HL-60/S4 treated with retinoic acid at 250 ng/mL for 4 days and 3 days (cell line): ENCODE data around the gene FOXN3.

Source experiments
- in situ Hi-C: fragments of 300-500 bp; cut with MboI; formaldehyde crosslinking; loops from 2 replicates; pipeline ENCODE4 v1.7.0; 2022; ENCODE audit warnings: low sequenced_read_pairs

The FOXN3 gene

GRCh38 chr14:89144642-89145041, 272.4 kb downstream of the FOXN3 start:
- in situ Hi-C loops, result no loop called here

GRCh38 chr14:89144066-89144465, 273.0 kb downstream of the FOXN3 start:
- in situ Hi-C loops, result no loop called here

- in situ Hi-C loops, result no loop called here
Measured at GRCh38 chr14:89143595-89143994, 273.4 kb downstream of the FOXN3 start.

GRCh38 chr14:89142366-89142765, 274.7 kb downstream of the FOXN3 start:
- in situ Hi-C loops, result no loop called here

- in situ Hi-C loops, result no loop called here
Measured at GRCh38 chr14:89141862-89142261, 275.2 kb downstream of the FOXN3 start.

GRCh38 chr14:89140326-89140725, 276.7 kb downstream of the FOXN3 start:
- in situ Hi-C loops, result no loop called here

GRCh38 chr14:89139404-89140247, 277.4 kb downstream of the FOXN3 start:
- in situ Hi-C loops, result no loop called here

GRCh38 chr14:89138846-89139245, 278.2 kb downstream of the FOXN3 start:
- in situ Hi-C loops, result no loop called here

GRCh38 chr14:89137526-89138163, 279.4 kb downstream of the FOXN3 start:
- in situ Hi-C loops, result no loop called here

GRCh38 chr14:89136587-89136986, 280.4 kb downstream of the FOXN3 start:
- in situ Hi-C loops, result no loop called here

- in situ Hi-C loops, result no loop called here
Measured at GRCh38 chr14:89134640-89135039, 282.4 kb downstream of the FOXN3 start.

GRCh38 chr14:89131004-89131750, 285.9 kb downstream of the FOXN3 start:
- in situ Hi-C loops, result no loop called here

- in situ Hi-C loops, result no loop called here
Measured at GRCh38 chr14:89129570-89129969, 287.5 kb downstream of the FOXN3 start.

- in situ Hi-C loops, result no loop called here
Measured at GRCh38 chr14:89128311-89129026, 288.6 kb downstream of the FOXN3 start.

- in situ Hi-C loops, result no loop called here
Measured at GRCh38 chr14:89126461-89126860, 290.6 kb downstream of the FOXN3 start.

GRCh38 chr14:89125216-89125615, 291.8 kb downstream of the FOXN3 start:
- in situ Hi-C loops, result no loop called here

GRCh38 chr14:89123851-89124250, 293.2 kb downstream of the FOXN3 start:
- in situ Hi-C loops, result no loop called here

GRCh38 chr14:89123215-89123614, 293.8 kb downstream of the FOXN3 start:
- in situ Hi-C loops, result no loop called here

- in situ Hi-C loops, result no loop called here
Measured at GRCh38 chr14:89121968-89122620, 294.9 kb downstream of the FOXN3 start.

GRCh38 chr14:89117012-89117411, 300.0 kb downstream of the FOXN3 start:
- in situ Hi-C loops, result no loop called here

- in situ Hi-C loops, result no loop called here
Measured at GRCh38 chr14:89114109-89114508, 302.9 kb downstream of the FOXN3 start.
